ENCODE data around the gene PRKCB. TPM values are rescaled to one million over a fixed set of nuclear protein-coding genes. Genes with fewer than 3 reads are reported as not detected.
"Not testable (repeated sequence)": the region's sequence is repeated elsewhere in the genome, so short reads cannot be mapped to it uniquely, and the experiment has no call there.

The PRKCB gene
- polyA plus RNA-seq, 1 experiment: not detected

DNA sequence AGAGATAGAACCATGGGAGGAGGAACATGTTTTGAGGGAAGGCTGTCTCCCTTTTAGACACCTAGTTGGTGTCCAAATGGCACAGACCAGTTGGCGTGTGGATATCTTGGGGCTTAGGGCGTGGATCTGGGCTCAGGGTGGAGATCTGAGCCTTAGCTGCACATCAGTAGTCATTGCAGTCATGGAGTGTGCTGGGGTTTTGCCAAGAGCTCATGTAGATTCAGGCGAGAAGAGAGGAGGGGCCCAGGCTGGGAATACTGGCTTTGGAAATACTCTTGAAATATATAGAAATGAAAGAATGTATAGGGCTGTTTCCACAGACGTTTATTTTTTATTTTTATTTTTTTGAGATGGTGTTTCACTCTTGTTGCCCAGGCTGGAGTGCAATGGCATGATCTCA, 92.0 kb downstream of the PRKCB start:
- no peak overlapping the region for H3K27ac ChIP-seq (ENCODE audit: low read depth, low read length)
- POLR2A ChIA-PET: no interaction called here
- TF ChIP-seq, protein P1, sequence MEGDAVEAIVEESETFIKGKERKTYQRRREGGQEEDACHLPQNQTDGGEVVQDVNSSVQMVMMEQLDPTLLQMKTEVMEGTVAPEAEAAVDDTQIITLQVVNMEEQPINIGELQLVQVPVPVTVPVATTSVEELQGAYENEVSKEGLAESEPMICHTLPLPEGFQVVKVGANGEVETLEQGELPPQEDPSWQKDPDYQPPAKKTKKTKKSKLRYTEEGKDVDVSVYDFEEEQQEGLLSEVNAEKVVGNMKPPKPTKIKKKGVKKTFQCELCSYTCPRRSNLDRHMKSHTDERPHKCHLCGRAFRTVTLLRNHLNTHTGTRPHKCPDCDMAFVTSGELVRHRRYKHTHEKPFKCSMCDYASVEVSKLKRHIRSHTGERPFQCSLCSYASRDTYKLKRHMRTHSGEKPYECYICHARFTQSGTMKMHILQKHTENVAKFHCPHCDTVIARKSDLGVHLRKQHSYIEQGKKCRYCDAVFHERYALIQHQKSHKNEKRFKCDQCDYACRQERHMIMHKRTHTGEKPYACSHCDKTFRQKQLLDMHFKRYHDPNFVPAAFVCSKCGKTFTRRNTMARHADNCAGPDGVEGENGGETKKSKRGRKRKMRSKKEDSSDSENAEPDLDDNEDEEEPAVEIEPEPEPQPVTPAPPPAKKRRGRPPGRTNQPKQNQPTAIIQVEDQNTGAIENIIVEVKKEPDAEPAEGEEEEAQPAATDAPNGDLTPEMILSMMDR (IDR thresholded peaks at IDR 0.05; ENCODE audit: low read depth, low read length): no peak
- H3K9me3 ChIP-seq (ENCODE audit: control insufficient read depth, insufficient read depth, low read length): no peaks in the 10 kb centered on the region
- no peak for DNase-seq (ENCODE audit: low read depth, low spot score)
- H3K4me3 ChIP-seq (ENCODE audit: low read depth, low read length): no peak overlapping the region
- no peaks in the 10 kb centered on the region for H3K27me3 ChIP-seq (ENCODE audit: control insufficient read depth, insufficient read depth, low read length)
- CTCF ChIA-PET: no interaction called here

DNA sequence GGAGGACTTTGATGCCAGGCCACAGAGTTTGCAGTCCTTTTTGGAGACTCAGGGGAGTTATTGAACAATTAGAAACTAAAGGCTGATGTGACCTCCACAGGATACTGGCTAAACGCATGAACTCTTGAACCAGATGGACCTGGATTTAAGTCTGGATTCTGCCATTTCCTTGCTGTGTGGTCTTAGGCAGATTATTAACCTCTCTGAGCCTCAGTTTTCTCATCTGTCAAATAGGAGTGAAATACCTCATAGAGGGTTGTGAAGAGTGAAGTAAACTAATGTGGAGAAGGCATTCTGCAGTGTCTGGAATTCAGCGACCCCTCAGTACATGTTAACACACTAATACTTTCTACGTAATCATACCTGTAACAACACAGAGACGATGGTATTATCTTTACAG, 93.5 kb downstream of the PRKCB start:
- TF ChIP-seq, protein P1 (IDR thresholded peaks at IDR 0.05; ENCODE audit: low read depth, low read length): no peak
- no peak for DNase-seq (ENCODE audit: low read depth, low spot score)
- Histone ChIP-seq H3K27ac (ENCODE audit: low read depth, low read length) (no peak overlapping the region), H3K27me3 (ENCODE audit: control insufficient read depth, insufficient read depth, low read length) (no peaks in the 10 kb centered on the region), H3K9me3 (ENCODE audit: control insufficient read depth, insufficient read depth, low read length) (no peaks in the 10 kb centered on the region), H3K4me3 (ENCODE audit: low read depth, low read length) (no peak overlapping the region)
- ChIA-PET POLR2A (no interaction called here), CTCF (no interaction called here)

DNA sequence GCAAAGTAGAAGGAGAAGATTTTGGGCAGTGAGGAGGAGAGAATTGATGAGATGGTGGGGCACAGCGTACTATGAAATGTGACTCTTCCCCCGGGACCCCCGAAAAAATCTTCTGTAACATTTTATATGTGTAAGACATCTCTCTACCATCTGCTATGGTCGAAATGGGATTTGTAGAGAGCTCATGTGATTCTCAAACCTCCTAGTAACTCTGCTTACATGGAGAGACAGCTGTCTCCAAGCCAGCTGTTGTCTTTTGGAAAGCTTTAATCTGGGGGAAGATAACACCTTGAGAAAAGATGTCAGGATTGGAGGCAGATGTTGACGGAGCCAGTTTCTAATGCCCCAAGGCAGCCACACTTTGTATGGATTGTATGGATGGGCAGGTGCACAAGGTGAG, 94.1 kb downstream of the PRKCB start:
- no peaks in the 10 kb centered on the region for H3K9me3 ChIP-seq (ENCODE audit: control insufficient read depth, insufficient read depth, low read length)
- no peak for DNase-seq (ENCODE audit: low read depth, low spot score)
- ChIA-PET CTCF (no interaction called here), POLR2A (no interaction called here)
- H3K27ac ChIP-seq (ENCODE audit: low read depth, low read length): no peak overlapping the region
- H3K4me3 ChIP-seq (ENCODE audit: low read depth, low read length): no peak overlapping the region
- H3K27me3 ChIP-seq (ENCODE audit: control insufficient read depth, insufficient read depth, low read length): no peaks in the 10 kb centered on the region
- TF ChIP-seq, protein P1 (IDR thresholded peaks at IDR 0.05; ENCODE audit: low read depth, low read length): no peak

DNA sequence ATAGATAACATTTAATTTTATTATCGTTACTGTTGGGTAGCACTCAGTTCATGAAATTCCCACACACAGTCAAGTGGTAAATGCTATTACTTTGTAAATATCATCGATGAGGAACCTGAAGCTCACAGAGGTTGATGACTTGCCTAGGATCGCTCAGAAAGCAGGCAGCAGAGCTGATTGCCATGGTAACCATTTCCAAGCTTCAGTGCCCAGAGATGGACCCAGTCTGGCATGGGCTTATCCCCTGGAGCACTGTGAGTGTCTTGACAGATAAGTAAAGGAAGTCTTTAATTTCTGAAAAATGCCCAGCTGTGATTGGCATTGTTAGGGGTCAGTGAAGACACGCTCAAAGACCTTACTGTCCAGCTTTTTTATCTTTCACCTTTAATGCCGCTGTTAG, 95.0 kb downstream of the PRKCB start:
- ChIA-PET POLR2A (no interaction called here), CTCF (interaction anchor here (0.6 kb wide), 1 partner anchor 112 kb away, joined by 4 read pairs; no protein-coding TSS in a partner anchor)
- Histone ChIP-seq H3K27me3 (ENCODE audit: control insufficient read depth, insufficient read depth, low read length) (no peaks in the 10 kb centered on the region), H3K27ac (ENCODE audit: low read depth, low read length) (no peak overlapping the region), H3K9me3 (ENCODE audit: control insufficient read depth, insufficient read depth, low read length) (no peaks in the 10 kb centered on the region), H3K4me3 (ENCODE audit: low read depth, low read length) (no peak overlapping the region)
- TF ChIP-seq, protein P1 (IDR thresholded peaks at IDR 0.05; ENCODE audit: low read depth, low read length): no peak
- DNase-seq (ENCODE audit: low read depth, low spot score): no peak

DNA sequence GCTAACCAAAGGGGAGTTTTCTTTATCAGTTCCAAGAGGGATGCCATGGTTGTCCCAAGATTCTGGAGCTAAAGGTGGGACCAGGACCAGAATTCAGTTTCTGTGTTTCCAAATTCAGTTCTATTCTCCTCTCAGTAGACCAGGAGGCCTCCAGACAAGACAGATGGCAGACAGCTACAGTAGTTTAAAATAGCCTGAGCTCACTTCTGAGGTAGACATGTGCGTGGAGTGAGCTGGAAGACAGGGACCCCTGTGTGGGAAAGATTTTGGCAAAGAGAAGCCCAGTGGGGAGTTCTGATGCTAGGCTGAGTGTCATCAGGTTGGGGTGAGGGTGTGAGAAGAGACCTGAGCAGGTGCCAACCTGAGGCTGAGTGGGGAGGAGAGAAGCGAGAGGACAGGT, 95.4 kb downstream of the PRKCB start:
- no peaks in the 10 kb centered on the region for H3K9me3 ChIP-seq (ENCODE audit: control insufficient read depth, insufficient read depth, low read length)
- ChIA-PET CTCF (interaction anchor here (0.6 kb wide), 1 partner anchor 112 kb away, joined by 4 read pairs; no protein-coding TSS in a partner anchor), POLR2A (no interaction called here)
- no peak overlapping the region for H3K27ac ChIP-seq (ENCODE audit: low read depth, low read length)
- no peak overlapping the region for H3K4me3 ChIP-seq (ENCODE audit: low read depth, low read length)
- TF ChIP-seq, protein P1 (IDR thresholded peaks at IDR 0.05; ENCODE audit: low read depth, low read length): no peak
- no peak for DNase-seq (ENCODE audit: low read depth, low spot score)
- no peaks in the 10 kb centered on the region for H3K27me3 ChIP-seq (ENCODE audit: control insufficient read depth, insufficient read depth, low read length)

DNA sequence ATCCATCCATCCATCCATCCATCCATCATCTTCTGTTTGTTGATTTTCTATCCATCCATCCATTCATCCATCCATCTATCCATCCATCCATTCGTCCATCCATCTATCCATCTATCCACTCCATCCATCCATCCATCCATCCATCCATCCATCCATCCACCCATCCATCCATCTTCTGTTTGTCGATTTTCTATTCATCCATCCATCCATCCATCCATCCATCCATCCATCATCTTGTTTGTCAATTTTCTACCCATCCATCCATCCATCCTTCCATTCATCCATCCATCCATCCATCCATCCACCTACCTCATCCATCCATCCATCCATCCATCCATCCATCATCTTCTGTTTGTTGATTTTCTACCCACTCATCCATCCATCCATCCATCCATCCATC, 97.9 kb downstream of the PRKCB start:
- H3K4me3 ChIP-seq (ENCODE audit: low read depth, low read length); POLR2A ChIA-PET; DNase-seq (ENCODE audit: low read depth, low spot score); H3K27me3 ChIP-seq (ENCODE audit: control insufficient read depth, insufficient read depth, low read length); H3K9me3 ChIP-seq (ENCODE audit: control insufficient read depth, insufficient read depth, low read length); CTCF ChIA-PET; H3K27ac ChIP-seq (ENCODE audit: low read depth, low read length): not testable (repeated sequence)

Data from AG04450 (cell line).